ENCODE measurements around the gene CCNO.

Gene CCNO, protein sequence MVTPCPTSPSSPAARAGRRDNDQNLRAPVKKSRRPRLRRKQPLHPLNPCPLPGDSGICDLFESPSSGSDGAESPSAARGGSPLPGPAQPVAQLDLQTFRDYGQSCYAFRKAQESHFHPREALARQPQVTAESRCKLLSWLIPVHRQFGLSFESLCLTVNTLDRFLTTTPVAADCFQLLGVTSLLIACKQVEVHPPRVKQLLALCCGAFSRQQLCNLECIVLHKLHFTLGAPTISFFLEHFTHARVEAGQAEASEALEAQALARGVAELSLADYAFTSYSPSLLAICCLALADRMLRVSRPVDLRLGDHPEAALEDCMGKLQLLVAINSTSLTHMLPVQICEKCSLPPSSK

DNA sequence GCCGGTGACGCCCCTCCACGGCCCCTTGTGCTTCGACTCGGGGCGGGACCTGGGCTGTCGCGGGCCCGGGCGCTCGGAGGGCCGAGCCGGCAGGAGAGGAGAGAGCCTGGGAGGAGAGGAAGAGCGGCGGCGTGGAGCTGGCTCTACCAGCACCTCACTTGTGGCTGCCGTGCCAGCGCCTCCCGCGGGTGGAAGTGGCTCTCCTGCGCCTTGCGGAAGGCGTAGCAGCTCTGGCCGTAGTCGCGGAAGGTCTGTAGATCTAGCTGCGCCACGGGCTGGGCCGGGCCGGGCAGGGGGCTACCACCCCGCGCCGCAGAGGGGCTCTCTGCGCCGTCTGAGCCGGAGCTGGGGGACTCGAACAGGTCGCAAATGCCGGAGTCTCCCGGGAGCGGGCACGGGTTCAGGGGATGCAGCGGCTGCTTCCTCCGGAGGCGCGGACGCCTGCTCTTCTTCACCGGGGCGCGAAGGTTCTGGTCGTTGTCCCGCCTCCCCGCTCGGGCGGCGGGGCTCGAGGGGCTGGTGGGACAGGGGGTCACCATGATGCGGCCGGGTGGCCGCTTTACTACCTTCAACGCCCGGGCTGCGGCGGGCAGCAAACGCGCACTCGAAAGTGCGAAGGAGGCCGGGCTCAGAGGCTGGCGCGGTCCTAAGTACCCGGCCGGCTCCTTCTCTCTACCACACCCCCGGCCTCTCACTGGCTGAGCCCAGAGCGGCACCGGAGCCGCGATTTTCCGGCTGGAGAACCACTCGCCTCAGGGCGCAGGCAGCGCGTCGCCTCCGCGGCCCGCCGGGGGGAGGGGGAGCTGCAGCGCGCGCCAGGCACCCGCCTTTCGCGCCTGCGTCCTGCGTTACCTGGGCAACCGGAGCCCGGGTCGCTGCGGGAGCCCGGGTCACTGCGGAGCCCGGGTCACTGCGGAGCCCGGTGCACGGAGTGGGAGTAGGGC lies at the start of gene CCNO:
TSS of gene CCNO (minus strand) at position 624 of the 944 bp plus-strand sequence. CDS start at position 539, 85 bp downstream.
- peak; percentile 56 for DNase-seq

DNA sequence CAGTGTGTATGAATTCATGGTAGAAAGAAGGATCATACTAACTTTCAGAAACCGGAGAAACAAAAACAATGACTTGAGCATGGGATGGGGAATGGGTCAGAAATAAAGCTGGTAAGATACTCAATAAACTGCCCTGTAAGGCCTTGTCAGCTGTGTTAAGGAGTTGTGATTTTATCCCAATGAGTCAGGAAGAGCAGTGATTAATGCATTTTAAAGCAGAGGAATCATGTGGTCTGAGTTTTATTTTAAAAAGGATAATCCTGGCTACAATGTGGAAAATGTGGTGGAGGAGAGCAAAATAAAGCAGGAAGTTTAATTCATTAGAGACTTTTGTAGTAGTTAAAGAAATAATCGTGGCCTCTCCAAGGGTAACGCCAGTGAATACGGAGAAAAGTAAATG lies 45.4 kb upstream of the CCNO start:
- no peak for DNase-seq

DNA sequence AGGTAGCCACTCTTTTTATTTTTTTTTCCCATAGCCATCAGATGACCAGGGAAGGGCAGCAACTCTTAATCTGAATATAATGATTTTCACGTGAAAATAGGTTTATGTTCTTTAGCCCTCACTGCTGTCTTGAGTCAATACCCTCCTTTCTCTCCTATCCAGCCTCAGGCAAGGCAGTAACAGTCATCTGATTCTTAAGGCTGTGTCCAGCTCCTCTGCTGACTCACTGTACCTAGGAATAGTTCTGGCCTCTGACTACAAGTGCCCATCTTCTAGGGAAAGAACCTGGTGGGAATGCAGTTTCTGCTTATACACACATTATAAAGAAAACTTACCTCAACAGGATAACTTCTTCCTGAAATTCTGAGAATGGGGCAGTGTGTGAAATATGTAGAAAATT lies 43.4 kb upstream of the CCNO start:
- no peak for DNase-seq

DNA sequence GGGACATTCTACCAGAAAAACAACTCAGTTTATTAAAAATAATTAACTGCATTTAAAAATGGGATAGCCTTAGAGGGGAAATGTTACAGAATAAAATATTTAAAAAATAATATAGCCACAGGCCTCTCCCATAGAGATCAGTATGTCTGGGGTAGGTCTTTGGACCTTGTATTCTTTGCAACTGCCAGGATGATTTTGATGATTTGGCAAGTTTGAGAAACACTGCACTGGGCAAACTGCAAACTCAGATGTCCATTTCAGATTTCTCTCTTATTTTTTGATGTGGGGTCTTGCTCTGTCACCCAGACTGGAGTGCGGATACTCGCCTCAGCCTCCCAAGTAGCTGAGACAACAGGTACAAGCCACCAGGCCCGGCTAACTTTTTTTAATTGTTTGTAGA lies 24.9 kb upstream of the CCNO start:
- DNase-seq, result no peak

DNA sequence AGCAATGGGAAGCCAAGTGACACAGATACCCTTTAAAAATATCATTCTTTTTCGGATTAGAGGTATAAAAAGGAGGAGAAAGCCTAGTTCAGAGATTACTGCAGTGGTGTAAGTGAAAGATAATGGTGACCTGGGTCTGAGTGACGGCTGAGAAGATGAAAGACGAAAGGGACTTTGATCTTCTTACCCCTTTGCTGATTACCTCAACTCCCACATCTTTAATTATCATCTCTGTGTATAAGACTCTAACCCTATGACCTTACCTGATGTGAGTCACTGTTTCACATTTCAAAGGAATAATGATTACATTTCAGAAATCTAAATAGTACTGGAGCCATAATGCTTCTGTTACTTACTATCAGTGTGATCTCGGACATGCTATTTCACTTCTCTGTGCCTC lies 21.4 kb upstream of the CCNO start:
- DNase-seq, result no peak

DNA sequence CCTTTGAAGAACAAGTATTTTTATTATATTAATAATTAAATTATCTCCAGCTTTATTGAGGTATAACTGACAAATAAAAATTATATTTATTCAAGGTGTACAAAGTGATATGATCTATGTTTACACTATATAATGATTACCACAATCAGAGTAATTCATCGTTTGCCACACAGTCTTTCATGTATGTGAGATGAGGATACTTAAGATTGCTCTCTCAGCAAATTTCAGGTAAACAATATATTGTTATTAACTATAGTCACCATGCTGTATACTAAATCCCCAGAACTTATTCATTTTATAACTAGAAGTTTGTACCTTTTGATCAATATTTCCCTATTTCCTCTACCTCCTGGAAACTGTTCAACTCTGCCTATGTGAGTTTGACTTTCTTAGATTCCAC lies 16.7 kb upstream of the CCNO start:
- no peak for DNase-seq

DNA sequence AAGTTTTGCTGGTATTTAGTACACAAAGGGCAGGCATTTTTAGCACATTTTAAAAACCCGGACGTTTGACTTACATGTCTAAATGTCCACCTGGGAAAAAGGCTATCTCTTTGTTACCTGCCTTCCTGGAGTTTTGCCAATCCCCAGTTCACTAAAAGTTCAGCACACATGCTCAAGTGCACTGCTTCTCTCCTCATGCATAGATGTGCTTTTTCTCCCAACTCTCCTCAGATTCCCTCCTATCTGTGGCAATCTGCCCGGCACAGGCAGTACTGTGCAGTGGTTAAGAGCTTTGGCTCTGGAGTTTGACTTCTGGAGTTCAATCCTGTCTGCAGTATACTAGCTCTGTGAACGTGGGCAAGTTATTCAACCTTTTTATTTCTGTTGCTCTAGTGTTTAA lies 8.3 kb upstream of the CCNO start:
- DNase-seq, result no peak

DNA sequence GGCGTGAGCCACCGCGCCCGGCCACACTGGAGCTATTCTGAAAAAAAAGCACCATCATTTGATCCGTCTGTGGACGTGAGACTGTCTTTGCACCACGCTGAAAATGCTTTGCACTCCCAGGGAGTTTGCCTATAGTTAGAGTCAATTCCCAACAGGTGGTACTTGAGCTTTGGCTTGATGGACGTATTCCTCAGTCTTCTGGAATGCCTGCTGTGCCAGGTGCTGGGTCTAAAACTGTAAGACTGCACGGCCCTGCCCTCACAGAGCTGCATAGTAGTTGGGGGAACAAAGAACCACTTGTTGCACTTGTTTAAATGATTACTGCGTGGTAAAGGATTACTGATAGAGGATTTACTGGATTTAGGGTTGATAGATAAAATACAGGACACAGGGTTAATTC lies 3.4 kb upstream of the CCNO start:
- no peak for DNase-seq

DNA sequence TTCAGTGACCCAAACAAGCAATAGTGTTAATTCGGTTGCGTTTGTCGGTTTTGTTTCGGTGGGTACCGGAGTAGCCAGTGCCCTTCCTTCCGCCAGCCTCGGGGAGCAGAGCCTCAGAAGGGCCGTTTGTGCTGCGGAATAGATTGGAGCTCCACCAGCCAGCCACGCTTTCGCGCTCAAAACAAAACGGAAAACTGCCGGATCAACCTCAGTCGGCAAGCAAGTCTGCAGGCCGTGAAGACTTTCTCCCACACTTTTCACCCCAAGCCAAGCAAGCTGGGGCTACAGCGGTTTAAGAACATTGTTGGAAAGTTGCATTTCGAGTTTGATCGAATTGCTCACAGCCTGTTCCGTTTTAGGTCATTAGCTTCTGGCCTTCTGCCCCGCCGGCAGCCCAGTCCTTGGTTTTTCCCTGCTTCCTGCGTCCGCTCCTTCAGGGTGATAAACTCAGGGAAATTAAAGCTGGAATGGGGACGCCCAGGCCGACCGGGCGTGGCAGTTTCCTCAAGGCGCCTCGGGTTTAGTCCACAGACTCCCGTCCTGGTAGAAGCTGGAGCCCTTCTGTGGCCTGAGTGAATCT lies 803 bp upstream of the CCNO start:
- no peak for DNase-seq

DNA sequence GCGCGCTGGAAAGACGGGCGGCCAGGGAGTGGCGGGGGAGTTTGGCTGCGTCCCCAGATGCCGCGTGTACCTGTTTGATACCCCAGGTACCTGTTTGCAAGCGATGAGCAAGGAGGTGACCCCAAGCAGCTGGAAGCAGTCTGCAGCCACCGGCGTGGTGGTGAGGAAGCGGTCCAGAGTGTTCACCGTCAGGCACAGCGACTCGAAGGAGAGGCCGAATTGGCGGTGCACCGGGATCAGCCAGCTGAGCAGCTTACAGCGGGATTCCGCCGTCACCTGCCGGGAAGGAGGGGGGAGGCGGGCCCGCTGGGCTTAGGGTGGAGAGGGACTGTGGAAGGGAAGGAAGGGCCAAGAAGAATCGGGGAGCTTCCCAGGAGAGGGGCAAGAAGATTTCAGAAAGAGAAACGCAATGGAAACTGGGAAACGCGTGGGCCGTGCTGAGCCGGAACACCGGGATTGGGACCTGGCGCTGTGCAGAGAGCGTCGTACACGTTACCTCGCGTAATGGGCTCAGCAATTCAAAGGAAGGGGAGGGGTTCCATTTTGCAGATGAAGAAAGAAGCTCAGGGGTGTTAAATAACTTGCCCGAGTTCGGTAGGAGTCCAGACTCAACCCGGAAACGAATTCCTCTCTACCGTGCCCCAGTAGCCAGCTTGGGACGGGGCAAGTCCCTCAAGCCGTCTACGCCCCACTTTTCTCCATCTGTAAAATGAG lies 980 bp downstream of the CCNO start:
- DNase-seq, result no peak

DNA sequence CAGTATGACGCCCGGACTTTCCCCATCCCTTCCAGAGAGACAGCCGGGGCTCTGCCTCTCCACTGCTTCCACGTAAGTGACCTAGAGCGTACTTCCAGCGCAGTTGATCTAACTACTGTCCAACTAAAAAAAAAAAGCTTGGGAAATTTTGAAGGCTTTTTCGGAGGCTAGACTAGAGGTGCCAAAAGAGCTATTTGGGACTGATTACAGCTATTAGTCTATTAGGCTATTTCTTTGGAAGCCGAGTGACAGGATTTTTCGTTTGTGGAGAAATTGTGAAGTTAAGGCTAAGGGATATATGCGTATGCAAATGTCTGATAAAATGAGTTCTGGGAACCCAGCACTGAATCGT lies 1.5 kb downstream of the CCNO start:
- no peak for DNase-seq

DNA sequence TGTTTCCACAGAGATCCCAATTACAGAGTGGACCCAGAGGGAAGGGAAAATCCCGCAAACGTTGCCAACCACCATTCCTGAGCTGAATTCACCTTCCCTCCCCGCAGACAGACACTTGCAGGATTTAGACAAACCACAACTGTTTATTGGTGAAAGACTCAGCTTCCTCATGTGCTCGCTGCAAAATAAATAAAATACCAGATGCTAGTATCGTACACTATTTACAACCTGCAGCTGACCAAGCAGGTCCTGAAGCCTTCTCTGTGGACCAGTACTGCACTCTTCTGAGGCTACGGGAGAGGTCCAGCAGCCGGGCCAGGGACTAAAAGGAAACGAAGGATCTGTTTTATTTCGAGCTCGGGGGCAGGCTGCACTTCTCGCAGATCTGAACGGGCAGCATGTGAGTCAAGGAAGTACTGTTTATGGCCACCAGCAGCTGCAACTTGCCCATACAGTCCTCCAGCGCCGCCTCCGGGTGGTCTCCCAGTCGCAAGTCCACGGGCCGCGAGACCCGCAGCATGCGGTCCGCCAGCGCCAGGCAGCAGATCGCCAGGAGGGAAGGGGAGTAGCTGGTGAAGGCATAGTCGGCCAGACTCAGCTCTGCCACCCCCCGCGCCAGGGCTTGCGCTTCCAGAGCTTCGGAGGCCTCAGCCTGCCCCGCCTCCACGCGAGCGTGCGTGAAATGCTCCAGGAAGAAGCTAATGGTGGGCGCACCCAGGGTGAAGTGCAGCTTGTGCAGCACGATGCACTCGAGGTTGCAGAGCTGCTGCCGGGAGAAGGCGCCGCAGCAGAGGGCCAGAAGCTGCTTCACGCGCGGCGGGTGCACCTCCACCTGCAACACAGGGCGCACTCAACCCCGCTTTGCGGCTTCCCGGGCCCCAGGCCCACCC lies 2.1 kb downstream of the CCNO start:
- no peak for DNase-seq

DNA sequence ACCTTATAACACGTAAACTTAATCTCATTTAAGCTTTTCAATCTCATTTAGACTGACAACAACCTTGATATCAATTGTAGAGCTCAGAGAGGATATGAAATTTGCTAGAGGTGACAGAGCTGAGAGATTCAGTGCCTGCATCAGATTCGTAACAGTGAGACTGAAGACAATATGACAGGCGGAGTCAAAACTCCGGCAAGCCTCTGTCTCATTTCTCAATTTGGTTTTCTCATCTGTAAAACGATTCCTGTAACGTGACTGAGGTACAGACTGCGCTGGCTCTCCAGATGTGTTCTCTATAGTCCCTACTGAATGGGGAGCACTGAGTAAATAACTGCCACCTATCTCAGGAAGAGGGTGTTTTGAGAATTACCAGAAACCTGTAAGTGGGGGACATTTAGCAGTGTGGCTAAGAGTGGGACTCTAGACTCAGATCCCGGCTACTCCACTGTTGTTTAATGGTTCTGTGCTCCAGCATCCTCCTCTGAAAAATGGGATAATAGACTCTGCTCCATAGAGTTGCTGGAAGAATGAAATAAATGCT lies 3.2 kb downstream of the CCNO start:
- DNase-seq, result no peak

DNA sequence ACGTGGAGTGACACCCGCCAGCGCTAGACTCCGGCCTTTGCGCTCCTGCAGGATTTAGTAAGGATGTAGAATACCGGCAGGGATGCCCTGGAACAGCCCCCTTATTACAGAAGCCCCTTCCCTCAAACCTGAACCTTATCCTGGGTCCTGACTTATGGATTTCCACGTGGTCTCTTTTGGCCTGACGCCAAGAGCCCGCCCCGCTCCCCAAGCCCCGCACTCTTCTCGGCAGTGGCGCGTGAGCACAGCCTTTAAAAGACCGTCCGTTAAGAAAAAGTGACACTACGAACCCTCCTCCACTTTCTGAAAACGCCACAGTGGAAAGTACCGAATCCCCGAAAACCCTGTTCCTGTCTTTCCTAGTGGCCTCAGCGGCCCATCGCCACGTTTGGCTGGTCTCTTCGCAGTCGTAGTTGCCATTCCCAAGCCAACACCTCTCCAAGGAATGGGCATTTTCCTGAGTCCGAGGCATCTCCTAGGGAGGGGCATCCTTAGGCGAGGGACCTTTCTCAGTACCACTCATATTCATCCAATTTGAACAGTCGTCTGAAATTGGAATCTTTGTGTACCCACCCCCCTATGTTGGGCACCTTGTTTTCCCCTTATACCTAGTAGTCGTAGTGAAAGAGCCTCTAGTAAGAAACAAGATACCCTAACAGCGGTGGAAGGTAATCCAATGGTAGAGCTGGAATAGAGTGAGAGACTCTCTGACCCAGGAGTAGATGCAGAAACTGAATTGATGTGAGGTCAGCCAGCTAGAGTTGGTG lies 5.6 kb downstream of the CCNO start:
- DNase-seq, result no peak

DNA sequence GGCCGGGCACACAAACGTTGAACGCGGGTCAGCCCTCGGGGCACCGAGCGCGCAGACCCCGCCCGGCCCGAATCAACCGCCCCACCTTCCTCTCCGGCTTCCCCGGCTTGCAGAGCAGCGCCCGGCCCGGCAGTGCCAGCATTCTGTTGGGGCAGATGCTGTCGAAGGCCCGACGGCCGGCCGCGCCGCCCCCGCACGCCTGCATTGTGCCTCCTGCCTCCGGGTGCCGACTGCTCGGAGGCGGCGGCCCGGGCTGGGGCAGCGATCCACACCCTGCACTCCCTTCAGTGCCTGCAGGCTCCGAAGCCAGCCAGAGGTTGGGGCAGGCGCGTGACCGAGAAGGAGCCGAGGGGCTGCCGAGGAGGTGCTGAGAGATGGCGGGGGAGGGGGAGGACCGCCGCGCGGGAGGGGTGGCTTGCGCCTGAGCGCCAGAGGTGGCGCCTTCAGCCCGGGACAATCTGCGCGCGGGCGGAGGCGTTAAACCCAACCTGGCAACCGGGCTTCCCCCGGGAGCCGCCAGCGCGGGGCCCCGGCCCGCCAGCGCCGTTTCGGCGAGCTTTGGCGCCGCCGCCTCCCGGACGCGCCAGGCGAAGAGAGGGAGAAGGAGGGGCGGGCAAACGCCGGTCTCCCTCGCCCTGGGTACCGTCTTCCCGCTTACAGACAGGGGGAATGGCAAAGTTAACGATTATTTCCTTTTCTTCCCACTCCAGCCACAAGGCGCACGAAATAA lies 6.3 kb downstream of the CCNO start, which contains the start of gene MCIDAS:
TSS of gene MCIDAS (minus strand) at position 382 of the 730 bp plus-strand sequence. CDS start at position 205, 177 bp downstream.
- peak; percentile 61 for DNase-seq

DNA sequence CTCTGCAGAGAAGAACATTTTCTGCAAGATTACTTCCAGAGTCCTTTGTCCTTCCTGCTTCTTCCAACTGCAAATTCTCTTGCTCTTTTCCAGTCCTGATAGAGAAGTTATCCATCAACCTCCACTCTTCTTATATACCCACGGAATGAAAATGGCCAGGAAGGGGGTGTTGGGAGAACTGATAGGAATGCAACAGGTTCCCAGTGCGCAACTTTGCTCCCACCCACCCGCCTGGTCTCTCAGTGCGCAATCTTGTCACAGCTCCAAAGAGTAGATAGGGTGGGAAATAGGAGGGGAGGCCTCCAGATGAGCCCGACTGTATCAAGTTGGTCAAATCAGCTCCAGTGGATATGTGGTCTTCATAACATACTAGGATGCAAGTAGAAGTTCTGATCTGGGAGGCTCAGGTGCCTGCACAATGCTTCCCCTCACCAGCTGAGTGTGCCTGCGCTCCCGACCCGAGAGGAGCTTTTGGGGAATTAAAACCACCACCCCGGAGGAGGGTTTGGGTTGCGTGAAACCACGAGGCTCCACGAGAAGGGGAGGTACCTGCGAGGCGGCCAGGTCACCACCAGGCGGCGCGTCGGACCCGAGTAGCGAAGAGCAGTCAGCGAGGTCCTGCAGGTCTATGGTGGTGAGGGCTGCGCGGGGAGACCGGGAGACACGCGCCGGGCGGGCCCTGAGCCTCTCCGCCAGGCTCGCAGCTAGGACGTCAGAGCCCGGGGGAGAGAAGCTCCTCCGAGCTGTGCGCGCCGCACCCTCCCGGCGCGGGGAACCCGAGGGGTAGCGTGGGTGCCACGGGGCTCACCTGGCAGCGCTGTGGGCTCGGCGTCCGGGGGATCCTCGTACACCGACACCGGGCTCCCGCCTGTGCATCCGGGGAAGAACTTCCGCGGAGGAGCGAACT lies 7.1 kb downstream of the CCNO start:
- peak; percentile 67 for DNase-seq

DNA sequence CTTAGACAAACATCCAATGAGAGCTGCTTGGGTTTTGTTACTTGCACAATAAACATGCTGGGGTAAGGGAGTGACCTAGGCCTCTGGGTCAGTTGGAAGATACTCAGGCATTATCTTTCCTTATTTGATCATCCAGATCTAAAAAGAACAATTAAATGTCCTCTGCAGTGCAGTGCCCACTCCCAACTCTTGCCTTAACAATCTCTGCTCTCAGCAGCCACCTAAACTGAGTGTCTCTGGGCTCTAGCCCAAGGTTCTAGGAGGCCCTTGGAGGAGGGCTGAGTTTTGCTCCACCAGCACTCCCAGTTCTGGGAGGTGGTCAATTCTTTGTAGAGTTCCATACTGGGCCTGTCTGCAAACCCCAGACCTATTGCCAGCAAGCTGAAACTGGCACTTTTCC lies 8.1 kb downstream of the CCNO start:
- DNase-seq, result no peak

DNA sequence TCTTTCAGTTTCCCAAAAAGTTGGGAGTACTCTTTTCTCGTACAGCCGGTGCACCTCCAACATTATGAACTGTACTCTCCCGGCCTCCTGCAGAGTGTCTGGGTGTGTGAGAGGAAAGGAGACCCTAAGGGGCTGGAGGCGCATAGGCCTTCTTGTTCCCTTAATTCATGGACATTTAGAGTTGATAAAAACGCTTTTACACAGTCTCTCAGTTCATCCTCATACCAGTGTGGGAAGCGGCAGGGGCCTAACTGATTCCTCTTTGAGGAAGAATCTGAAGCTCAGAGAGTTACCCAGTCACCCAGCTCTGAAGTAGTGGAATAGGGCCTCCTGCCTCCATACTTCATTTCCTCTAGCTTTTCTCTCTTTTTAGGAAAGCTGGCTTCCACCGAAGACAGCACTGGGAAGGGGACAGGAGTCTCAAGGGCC lies 9.6 kb downstream of the CCNO start:
- DNase-seq, result no peak
